Nephron (organoid): ENCODE measurements around the gene MCF2L.

ENCODE experiments used
- H3K27ac Mint-ChIP-seq, 3 experiments: 2 replicates each; pipeline ENCODE4 v1.8.0; 2020; ENCODE audit warnings: mixed read lengths in 3 of 3, mild to moderate bottlenecking in 2 of 3, moderate library complexity in 1 of 3
- H3K27me3 Mint-ChIP-seq: 2 replicates; pipeline ENCODE4 v1.8.0; 2021; ENCODE audit warnings: low read depth, mild to moderate bottlenecking, moderate library complexity, mixed read lengths
- H3K36me3 Mint-ChIP-seq: 2 replicates; pipeline ENCODE4 v1.8.0; 2020; ENCODE audit warnings: low read depth, mixed read lengths
- H3K4me1 Mint-ChIP-seq: 2 replicates; pipeline ENCODE4 v1.8.0; 2020; ENCODE audit warnings: mixed read lengths
- H3K4me3 Mint-ChIP-seq, 3 experiments: 2 replicates each; pipeline ENCODE4 v1.8.0; 2020; ENCODE audit warnings: mild to moderate bottlenecking in 3 of 3, mixed read lengths in 3 of 3, moderate library complexity in 2 of 3
- H3K9me3 Mint-ChIP-seq: 2 replicates; pipeline ENCODE4 v1.8.0; 2020; ENCODE audit warnings: mixed read lengths
- TF ChIP-seq, protein P1 (sequence below), 3 experiments: fragments of 200-600 bp; sonication (generic); IDR thresholded peaks; one replicate each; pipeline ENCODE4 v1.5.0; 2021; ENCODE audit warnings: antibody characterized with exemption in 3 of 3; ENCODE audit not compliant: unreplicated experiment in 3 of 3

MCF2L gene

DNA sequence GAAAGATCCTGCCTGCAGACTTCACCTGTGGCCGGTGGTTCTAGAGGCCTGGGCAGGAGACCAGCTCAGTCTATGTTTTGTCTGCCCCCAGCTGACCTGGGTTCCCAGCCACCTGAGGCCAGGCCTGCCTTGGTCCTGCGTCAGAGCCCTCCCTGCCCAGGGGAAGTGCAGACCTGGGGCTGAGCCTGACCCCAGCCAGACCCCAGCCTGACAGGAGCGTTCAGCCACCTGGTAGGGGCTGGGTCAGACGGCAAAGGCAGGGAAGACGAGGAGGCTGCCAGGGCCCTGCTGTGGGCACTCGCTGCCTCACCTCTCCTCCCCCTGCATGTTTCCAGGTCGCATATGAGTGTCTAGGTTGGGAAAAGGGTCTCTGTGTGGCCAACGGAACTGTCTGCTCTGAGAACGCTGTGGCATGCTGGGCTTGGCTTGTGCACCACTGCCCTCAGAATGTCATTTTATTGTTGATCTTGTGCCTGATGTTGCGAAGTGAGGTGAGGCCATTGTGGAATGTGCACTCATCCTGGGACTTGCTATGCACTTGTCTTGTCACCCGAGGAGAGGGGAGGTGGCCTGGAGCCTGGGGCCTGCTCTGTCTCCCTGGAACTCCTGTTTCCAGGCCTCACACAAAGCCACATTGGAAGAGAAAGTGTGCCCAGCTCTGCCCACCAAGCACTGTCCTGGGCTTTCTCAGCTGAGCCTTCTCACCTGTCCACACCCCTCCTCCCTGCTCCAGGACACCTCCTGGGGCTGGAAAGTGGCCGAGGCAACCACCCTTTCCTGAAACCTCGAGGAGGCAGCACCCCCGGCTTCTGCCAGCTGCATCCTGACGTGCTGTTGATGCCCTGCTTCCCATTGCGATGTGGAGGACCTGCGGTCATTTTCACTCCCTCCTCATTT lies 15.2 kb upstream of the MCF2L start:
- Mint-ChIP-seq H3K36me3 (no peaks in the 10 kb centered on the region), H3K4me3 (no peak overlapping the region), H3K9me3 (no peaks in the 10 kb centered on the region), H3K4me1 (peaks cover 41% of the 10 kb centered on the region), H3K27me3 (peaks cover 9% of the 10 kb centered on the region), H3K27ac (no peak overlapping the region)
- TF ChIP-seq, protein P1, sequence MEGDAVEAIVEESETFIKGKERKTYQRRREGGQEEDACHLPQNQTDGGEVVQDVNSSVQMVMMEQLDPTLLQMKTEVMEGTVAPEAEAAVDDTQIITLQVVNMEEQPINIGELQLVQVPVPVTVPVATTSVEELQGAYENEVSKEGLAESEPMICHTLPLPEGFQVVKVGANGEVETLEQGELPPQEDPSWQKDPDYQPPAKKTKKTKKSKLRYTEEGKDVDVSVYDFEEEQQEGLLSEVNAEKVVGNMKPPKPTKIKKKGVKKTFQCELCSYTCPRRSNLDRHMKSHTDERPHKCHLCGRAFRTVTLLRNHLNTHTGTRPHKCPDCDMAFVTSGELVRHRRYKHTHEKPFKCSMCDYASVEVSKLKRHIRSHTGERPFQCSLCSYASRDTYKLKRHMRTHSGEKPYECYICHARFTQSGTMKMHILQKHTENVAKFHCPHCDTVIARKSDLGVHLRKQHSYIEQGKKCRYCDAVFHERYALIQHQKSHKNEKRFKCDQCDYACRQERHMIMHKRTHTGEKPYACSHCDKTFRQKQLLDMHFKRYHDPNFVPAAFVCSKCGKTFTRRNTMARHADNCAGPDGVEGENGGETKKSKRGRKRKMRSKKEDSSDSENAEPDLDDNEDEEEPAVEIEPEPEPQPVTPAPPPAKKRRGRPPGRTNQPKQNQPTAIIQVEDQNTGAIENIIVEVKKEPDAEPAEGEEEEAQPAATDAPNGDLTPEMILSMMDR (IDR thresholded peaks at IDR 0.05; ENCODE audit: unreplicated experiment in 3 of 3): no peak

DNA sequence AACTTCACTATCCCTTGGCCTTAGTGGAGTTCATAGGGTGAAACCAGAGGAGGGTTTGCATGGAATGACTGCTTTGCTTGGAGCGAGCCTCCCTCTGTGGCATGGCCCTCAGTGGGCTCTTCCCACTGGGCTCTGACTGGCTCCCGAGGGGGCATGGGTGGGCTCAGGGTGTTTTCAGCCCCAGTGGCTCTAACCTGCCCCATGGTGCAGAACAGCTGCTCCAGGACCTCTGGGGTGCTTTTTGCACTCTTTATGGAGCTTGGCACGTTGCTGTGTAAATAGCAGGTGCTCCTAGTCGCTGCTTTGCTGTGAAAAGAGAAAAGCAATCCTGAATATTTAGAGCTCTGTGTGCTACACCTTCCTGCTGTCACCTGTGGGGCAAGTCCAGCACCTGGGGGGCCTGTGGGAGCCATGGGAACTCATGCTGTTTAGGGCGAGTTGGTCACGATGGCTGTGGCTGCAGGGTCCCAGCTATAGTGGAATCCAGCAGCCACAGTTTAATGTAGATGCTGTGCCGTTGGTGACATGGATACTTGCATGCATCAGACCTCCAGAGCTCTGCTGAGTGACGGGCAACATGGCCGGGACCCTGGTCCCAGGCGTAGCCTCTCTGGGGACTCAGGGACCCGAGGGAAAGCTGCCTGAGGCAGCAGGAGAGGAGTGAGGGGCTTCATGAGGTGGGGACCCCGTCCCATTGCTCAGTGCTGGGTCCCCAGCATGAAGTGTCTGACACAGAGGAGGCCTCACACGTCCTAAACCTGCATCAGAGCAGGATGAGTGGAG lies 14.3 kb upstream of the MCF2L start:
- H3K27me3 Mint-ChIP-seq: peaks cover 15% of the 10 kb centered on the region
- H3K4me1 Mint-ChIP-seq: peaks cover 48% of the 10 kb centered on the region
- H3K36me3 Mint-ChIP-seq: no peaks in the 10 kb centered on the region
- H3K9me3 Mint-ChIP-seq: no peaks in the 10 kb centered on the region
- TF ChIP-seq, protein P1 (IDR thresholded peaks at IDR 0.05; ENCODE audit: unreplicated experiment in 3 of 3): no peak
- no peak overlapping the region for H3K4me3 Mint-ChIP-seq
- no peak overlapping the region for H3K27ac Mint-ChIP-seq

DNA sequence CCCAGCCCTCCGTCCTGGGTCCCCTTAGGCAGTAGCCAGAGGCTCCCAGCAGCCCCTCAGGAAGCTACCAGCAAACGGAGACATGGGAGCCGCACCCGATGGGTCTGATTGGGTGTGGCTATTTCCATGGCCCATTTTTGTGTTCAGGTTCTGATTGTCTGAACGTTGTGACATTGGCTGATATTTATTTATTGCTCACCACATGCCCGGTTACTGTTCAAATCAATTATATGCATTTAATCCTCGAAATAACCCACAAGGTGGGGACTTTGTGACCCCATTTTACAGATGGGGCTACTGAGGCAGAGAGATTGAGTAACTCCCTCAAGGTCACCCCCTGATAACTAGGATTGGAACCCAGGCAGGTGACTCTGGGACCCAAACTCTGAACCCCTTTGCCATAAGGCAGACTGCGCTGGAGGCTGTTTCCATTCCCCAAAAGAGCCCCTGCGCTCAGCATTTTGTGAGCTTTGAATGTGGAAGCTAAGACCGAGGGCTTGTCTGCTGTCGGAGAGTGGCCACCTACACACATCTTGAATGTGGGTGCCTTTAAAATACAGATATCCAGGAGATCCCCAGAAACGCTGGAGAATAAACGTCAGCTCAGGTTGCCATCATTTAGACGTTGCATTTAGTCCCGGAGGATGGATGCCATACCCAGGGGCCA lies 13.6 kb upstream of the MCF2L start:
- Mint-ChIP-seq H3K27me3 (peaks cover 15% of the 10 kb centered on the region), H3K9me3 (no peaks in the 10 kb centered on the region), H3K27ac (no peak overlapping the region), H3K36me3 (no peaks in the 10 kb centered on the region), H3K4me3 (no peak overlapping the region), H3K4me1 (peaks cover 48% of the 10 kb centered on the region)
- TF ChIP-seq, protein P1 (IDR thresholded peaks at IDR 0.05; ENCODE audit: unreplicated experiment in 3 of 3): no peak

DNA sequence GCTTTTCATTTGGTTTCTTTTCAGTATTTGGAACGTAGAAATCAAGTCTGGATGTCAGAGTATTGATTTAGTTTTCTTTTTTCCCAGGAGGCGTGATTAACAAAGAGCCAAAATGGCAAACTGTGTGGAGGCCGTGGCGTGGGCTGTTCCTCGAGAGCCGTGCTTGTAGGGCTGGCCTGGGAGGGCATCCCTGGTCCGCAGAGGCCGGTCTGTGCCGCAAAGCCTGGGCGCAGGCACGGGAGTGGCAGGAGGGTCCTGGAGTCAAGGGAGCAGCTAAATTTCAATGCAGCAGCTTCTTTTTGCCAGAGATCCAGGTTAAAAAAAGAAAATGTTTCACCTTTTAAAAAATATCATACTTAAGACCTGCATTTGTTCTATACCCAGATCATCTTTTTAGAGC lies 13.1 kb upstream of the MCF2L start:
- Mint-ChIP-seq H3K36me3 (no peaks in the 10 kb centered on the region), H3K9me3 (no peaks in the 10 kb centered on the region), H3K27ac (no peak overlapping the region), H3K27me3 (peaks cover 15% of the 10 kb centered on the region), H3K4me3 (no peak overlapping the region), H3K4me1 (peaks cover 48% of the 10 kb centered on the region)
- TF ChIP-seq, protein P1 (IDR thresholded peaks at IDR 0.05; ENCODE audit: unreplicated experiment in 3 of 3): no peak

DNA sequence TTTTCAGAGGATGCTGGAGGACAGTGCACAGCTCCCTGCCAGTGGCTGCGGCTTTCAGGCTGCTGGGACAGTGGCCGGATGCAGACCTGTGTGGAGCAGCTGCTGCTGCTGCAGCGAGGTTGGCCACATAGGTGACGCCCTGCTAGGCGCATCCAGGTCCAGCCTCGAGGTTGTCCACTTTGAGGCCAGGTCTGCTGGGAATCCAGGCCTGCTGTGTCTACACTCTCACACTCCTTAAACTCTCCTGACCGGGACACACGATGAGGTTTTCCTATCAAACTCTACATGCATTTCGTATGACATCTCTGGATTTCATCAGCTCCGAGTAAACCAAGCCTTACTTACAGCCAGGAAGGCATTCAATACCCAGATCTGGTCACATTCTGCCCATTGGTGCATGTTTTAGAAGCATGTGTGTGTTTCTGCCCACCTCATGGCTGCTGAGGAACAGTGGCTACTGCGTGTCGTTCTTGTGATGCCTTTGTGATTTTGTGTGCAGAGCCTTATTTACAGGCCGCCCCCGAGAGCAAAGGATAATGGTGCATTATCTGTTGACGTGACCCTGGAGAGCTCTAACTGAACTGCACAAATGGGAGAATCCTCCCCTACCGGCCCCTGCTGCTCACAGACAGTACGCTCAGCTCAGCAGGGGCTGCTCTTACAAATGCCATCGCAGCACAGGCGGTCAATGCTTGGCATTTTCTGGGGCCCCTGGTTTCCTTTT lies 12.3 kb upstream of the MCF2L start:
- TF ChIP-seq, protein P1 (IDR thresholded peaks at IDR 0.05; ENCODE audit: unreplicated experiment in 3 of 3): no peak
- H3K9me3 Mint-ChIP-seq: no peaks in the 10 kb centered on the region
- H3K4me3 Mint-ChIP-seq: no peak overlapping the region
- no peaks in the 10 kb centered on the region for H3K36me3 Mint-ChIP-seq
- H3K27ac Mint-ChIP-seq: peak overlapping the region; percentile 55 to 75 (median 68)
- H3K27me3 Mint-ChIP-seq: peaks cover 15% of the 10 kb centered on the region
- peaks cover 47% of the 10 kb centered on the region for H3K4me1 Mint-ChIP-seq
